Skeletal muscle tissue (tissue), 4 donors: Measurements from ENCODE around the gene SEC14L3. TPM values are rescaled to one million over a fixed set of nuclear protein-coding genes. Genes with fewer than 3 reads are reported as not detected.
"Not testable (repeated sequence)": the region's sequence is repeated elsewhere in the genome, so short reads cannot be mapped to it uniquely, and the experiment has no call there.

Experiments used
- H3K27ac ChIP-seq: one replicate; pipeline ENCODE4 v1.7.0; 2013; ENCODE audit warnings: mild to moderate bottlenecking, low read depth, low read length, inconsistent platforms
- H3K27me3 ChIP-seq, 3 donors: one replicate each; pipeline ENCODE4 v1.7.0; 2013; ENCODE audit warnings: low read length in 3 of 3; ENCODE audit not compliant: control insufficient read depth in 3 of 3, insufficient read depth in 3 of 3
- H3K36me3 ChIP-seq, 3 donors: one replicate each; pipeline ENCODE4 v1.7.0; 2013; ENCODE audit warnings: low read length in 3 of 3; ENCODE audit not compliant: control insufficient read depth in 3 of 3, insufficient read depth in 3 of 3
- H3K4me1 ChIP-seq, 3 donors: one replicate each; pipeline ENCODE4 v1.7.0; 2013; ENCODE audit warnings: low read length in 3 of 3, mild to moderate bottlenecking in 3 of 3; ENCODE audit not compliant: control insufficient read depth in 3 of 3, insufficient read depth in 3 of 3
- H3K4me3 ChIP-seq, 3 donors: one replicate each; pipeline ENCODE4 v1.7.0; 2013; ENCODE audit warnings: low read length in 3 of 3
- H3K9ac ChIP-seq, 3 donors: one replicate each; pipeline ENCODE4 v1.7.0; 2013; ENCODE audit warnings: low read length in 3 of 3, mild to moderate bottlenecking in 3 of 3, moderate library complexity in 2 of 3, low read depth in 1 of 3
- H3K9me3 ChIP-seq, 3 donors: one replicate each; pipeline ENCODE4 v1.7.0; 2013; ENCODE audit warnings: low read length in 3 of 3; ENCODE audit not compliant: control insufficient read depth in 3 of 3
- total RNA-seq: library from RNA; depleted of rRNA; stranded (reverse); fragments of >200 nt; gene quantifications from one replicate; pipeline ENCODE4 v1.2.3, GENCODE V29; 2014
- donor health status: Osteomylitis.

Gene SEC14L3
- total RNA-seq, 1 donor from 2014 or later: not detected

GRCh38 chr22:30451488-30451887 is 20.3 kb downstream of the SEC14L3 start:
- H3K4me1 ChIP-seq: not testable (repeated sequence)
- H3K27me3 ChIP-seq: peaks cover 5 to 15% (median 11%) of the 10 kb centered on the region in 3 donors

GRCh38 chr22:30447656-30448055 is 24.2 kb downstream of the SEC14L3 start:
- Histone ChIP-seq H3K9me3 (no peaks in the 10 kb centered on the region), H3K4me3 (no peak overlapping the region), H3K9ac (no peak overlapping the region), H3K4me1 (no peaks in the 10 kb centered on the region), H3K36me3 (no peaks in the 10 kb centered on the region), H3K27ac (no peak overlapping the region), H3K27me3 (peaks cover 9 to 17% (median 15%) of the 10 kb centered on the region in 3 donors)

More at GRCh38 chr22:30451488-30451887, 20.3 kb downstream of the SEC14L3 start:
- H3K4me3 ChIP-seq, H3K9me3 ChIP-seq, H3K27ac ChIP-seq, H3K36me3 ChIP-seq, H3K9ac ChIP-seq: not testable (repeated sequence)

- no peak overlapping the region for H3K27ac ChIP-seq
- H3K9me3 ChIP-seq: no peaks in the 10 kb centered on the region
- H3K9ac ChIP-seq: no peak overlapping the region
- no peaks in the 10 kb centered on the region for H3K36me3 ChIP-seq
- no peaks in the 10 kb centered on the region for H3K4me1 ChIP-seq
- peaks cover 8 to 12% (median 9%) of the 10 kb centered on the region in 3 donors for H3K27me3 ChIP-seq
- no peak overlapping the region for H3K4me3 ChIP-seq
These were observed 26.2 kb downstream of the SEC14L3 start for GRCh38 chr22:30445438-30446145.

DNA sequence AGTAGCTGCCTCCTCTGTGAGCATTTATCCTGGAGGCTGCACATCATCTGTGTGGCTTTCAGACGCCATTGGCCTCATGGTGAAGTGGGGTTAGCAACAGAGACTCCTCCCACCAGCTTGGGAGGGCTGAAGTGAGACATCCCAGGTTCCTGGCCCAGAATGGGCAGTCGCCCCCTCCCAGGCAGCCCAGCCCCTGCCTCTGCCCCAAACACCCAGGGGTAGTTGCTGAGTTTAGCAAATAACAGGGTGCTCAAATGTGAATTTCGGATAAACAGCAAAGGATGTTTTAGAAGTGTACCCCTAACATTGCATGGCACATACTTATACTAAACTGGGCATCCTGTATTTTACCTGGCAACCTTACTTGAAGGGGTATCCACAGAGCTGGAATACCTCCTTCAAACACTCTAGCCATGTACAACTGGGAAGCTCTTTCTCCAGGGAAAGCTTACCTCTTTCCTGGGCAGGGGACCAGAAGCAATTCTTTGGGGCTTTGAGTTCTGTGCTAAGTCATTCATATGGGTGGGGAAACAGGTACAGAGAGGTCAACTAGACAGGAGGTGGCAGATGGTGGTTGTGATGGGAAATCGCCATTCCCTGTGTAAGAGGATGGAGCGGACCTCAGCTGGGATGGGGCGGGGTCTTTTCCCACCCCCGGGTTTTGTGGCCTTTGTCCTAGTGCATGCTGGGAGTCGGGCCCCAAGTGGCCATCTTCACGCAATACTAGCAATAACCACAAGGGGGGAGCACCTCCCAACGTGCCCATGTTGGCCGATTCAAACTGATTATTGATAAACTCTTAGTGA is 27.0 kb downstream of the SEC14L3 start:
- no peak overlapping the region for H3K4me3 ChIP-seq
- H3K9ac ChIP-seq: peak overlapping the region in 1 of 3 donors; percentile 16
- H3K9me3 ChIP-seq: no peaks in the 10 kb centered on the region
- no peaks in the 10 kb centered on the region for H3K4me1 ChIP-seq
- peaks cover 13 to 17% (median 13%) of the 10 kb centered on the region in 3 donors for H3K27me3 ChIP-seq
- H3K36me3 ChIP-seq: no peaks in the 10 kb centered on the region
- H3K27ac ChIP-seq: no peak overlapping the region

DNA sequence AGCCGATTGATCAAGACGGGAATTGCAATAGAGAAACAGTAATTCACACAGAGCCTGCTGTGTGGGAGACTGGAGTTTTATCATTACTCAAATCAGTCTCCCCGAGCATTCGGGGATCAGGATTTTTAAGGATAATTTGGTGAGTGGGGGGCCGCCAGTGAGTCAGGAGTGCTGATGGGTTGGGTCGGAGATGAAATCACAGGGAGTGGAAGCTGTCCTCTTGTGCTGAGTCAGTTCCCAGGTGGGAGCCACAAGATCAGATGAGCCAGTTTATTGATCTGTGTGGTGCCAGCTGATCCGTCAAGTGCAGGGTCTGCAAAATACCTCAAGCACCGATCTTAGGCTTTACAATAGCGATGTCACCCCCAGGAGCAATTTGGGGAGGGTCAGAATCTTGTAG is 30.7 kb downstream of the SEC14L3 start:
- H3K4me3 ChIP-seq: no peak overlapping the region
- no peaks in the 10 kb centered on the region for H3K9me3 ChIP-seq
- no peak overlapping the region for H3K27ac ChIP-seq
- H3K27me3 ChIP-seq: peaks cover 7 to 12% (median 9%) of the 10 kb centered on the region in 3 donors
- no peak overlapping the region for H3K9ac ChIP-seq
- H3K4me1 ChIP-seq: no peaks in the 10 kb centered on the region
- no peaks in the 10 kb centered on the region for H3K36me3 ChIP-seq

- peaks cover 5 to 7% (median 6%) of the 10 kb centered on the region in 3 donors for H3K27me3 ChIP-seq
- no peaks in the 10 kb centered on the region for H3K4me1 ChIP-seq
- no peak overlapping the region for H3K27ac ChIP-seq
- no peak overlapping the region for H3K4me3 ChIP-seq
- H3K36me3 ChIP-seq: no peaks in the 10 kb centered on the region
- no peaks in the 10 kb centered on the region for H3K9me3 ChIP-seq
- H3K9ac ChIP-seq: no peak overlapping the region
These were observed 32.0 kb downstream of the SEC14L3 start for GRCh38 chr22:30439836-30440235.

DNA sequence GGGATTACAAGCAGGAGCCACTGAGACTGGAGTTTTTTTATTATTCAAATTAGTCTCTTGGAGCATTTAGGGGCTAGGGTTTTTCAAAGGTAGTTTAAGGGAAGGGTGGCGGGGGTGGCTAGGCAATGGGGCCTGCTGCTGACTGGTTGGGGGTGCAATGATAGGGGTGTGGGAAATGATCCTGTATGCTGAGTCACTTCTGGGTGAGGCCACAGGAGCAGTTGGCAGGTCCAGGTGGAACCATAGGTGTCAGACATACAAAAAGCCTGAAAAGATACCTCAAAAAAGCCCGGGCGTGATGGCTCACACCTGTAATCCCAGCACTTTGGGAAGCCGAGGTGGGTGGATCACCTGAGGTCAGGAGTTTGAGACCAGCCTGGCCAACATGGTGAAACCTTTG is 32.6 kb downstream of the SEC14L3 start:
- no peak overlapping the region for H3K27ac ChIP-seq
- no peak overlapping the region for H3K9ac ChIP-seq
- H3K9me3 ChIP-seq: no peaks in the 10 kb centered on the region
- H3K36me3 ChIP-seq: no peaks in the 10 kb centered on the region
- no peak overlapping the region for H3K4me3 ChIP-seq
- peaks cover 5 to 7% (median 6%) of the 10 kb centered on the region in 3 donors for H3K27me3 ChIP-seq
- no peaks in the 10 kb centered on the region for H3K4me1 ChIP-seq

DNA sequence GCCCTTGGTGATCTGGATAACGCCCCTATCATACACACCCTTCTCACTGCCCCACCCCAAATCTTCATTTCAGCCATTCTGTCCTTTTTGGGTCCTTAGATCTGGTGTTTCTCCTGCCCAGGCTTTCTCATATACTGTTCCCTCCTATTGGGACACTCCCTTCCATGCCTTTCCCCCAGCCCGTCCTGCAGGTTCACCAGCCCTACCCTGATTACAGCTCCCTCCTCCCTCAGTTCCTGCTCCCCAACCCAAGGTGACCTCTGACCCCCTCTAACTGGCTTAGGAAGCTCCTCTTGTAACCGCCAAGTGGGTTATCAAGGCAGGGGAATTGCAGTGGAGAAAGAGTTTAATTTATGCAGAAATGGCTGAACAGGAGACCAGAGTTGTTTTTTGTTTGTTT is 33.3 kb downstream of the SEC14L3 start:
- no peaks in the 10 kb centered on the region for H3K36me3 ChIP-seq
- H3K4me3 ChIP-seq: no peak overlapping the region
- H3K4me1 ChIP-seq: peaks cover 0 to 2% (median 0%) of the 10 kb centered on the region in 3 donors
- H3K27me3 ChIP-seq: peaks cover 5 to 7% (median 6%) of the 10 kb centered on the region in 3 donors
- H3K27ac ChIP-seq: no peak overlapping the region
- no peaks in the 10 kb centered on the region for H3K9me3 ChIP-seq
- H3K9ac ChIP-seq: no peak overlapping the region

DNA sequence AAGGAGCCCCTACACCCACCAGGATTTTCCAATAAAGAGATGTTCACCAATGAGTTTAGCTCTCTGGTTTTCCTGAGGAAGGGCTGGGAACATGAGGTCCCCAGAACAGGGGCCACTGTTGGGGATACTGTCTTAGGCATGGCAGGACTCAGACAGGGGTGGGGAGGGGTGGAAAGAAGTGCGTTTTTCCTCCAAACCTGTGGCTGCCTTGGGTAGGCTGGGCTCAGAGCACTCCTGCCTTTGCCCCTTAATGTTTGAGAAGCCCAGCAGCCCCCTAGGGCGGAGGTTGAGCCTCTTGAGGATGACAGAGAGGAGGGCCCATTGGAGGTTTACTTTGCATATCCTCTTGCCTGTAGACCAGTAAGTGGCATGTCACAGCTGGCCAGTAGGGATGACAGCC is 35.6 kb downstream of the SEC14L3 start:
- Histone ChIP-seq H3K9me3 (no peaks in the 10 kb centered on the region), H3K36me3 (no peaks in the 10 kb centered on the region), H3K9ac (no peak overlapping the region), H3K27me3 (peaks cover 5 to 7% (median 6%) of the 10 kb centered on the region in 3 donors), H3K4me3 (no peak overlapping the region), H3K27ac (peak overlapping the region; percentile 30), H3K4me1 (peaks cover 0 to 4% (median 0%) of the 10 kb centered on the region in 3 donors)

GRCh38 chr22:30435674-30436126 is 36.1 kb downstream of the SEC14L3 start:
- Histone ChIP-seq H3K36me3 (no peaks in the 10 kb centered on the region), H3K4me3 (no peak overlapping the region), H3K9ac (no peak overlapping the region), H3K27ac (peak overlapping the region; percentile 30), H3K27me3 (peaks cover 5 to 7% (median 6%) of the 10 kb centered on the region in 3 donors), H3K4me1 (peaks cover 0 to 4% (median 0%) of the 10 kb centered on the region in 3 donors), H3K9me3 (no peaks in the 10 kb centered on the region)
